Omental fat pad (tissue), 4 donors: Measurements from ENCODE around the gene TBC1D21. TPM values are rescaled to one million over a fixed set of nuclear protein-coding genes. Genes with fewer than 3 reads are reported as not detected.

ENCODE experiments used
- ATAC-seq: fragments of 150-250 bp; one replicate; pipeline ENCODE4 v1.9.1; 2016; ENCODE audit warnings: mild to moderate bottlenecking, moderate library complexity; ENCODE audit not compliant: low FRiP score
- DNase-seq: peaks from one replicate; pipeline ENCODE4 v3.0.0-alpha.2; 2019; ENCODE audit warnings: low spot score
- CTCF ChIP-seq, 3 donors: fragments of 450-650 bp; IDR thresholded peaks; one replicate each; pipeline ENCODE4 v1.5.1; 2016 to 2017; ENCODE audit warnings: antibody characterized with exemption in 3 of 3, mild to moderate bottlenecking in 3 of 3, moderate library complexity in 2 of 3
- total RNA-seq, 4 donors: library from RNA; depleted of rRNA; stranded (reverse); fragments of >200 nt; gene quantifications; one replicate each; pipeline ENCODE4 v1.1.0, GENCODE V29; 2016

The TBC1D21 gene
- total RNA-seq, 4 donors from 2014 or later = not detected

GRCh38 chr15:73897441-73898261, 24.3 kb downstream of the TBC1D21 start:
- no peak for TF ChIP-seq CTCF (IDR thresholded peaks at IDR 0.05)
- ATAC-seq (peak; percentile 29), DNase-seq (no peak)

GRCh38 chr15:73899197-73900094, 26.1 kb downstream of the TBC1D21 start:
- TF ChIP-seq CTCF (IDR thresholded peaks at IDR 0.05) = no peak
- ATAC-seq = no peak
- DNase-seq = no peak

- no peak for ATAC-seq
- TF ChIP-seq CTCF (IDR thresholded peaks at IDR 0.05) = no peak
- no peak for DNase-seq
Measured at GRCh38 chr15:73900095-73900712, 26.8 kb downstream of the TBC1D21 start.

- no peak for DNase-seq
- no peak for TF ChIP-seq CTCF (IDR thresholded peaks at IDR 0.05)
- no peak for ATAC-seq
Measured at GRCh38 chr15:73901126-73901810, 27.9 kb downstream of the TBC1D21 start.

- DNase-seq (no peak), ATAC-seq (no peak)
Measured at GRCh38 chr15:73902121-73903020, 29.0 kb downstream of the TBC1D21 start.

More at GRCh38 chr15:73902121-73903020, 29.0 kb downstream of the TBC1D21 start:
- TF ChIP-seq CTCF (IDR thresholded peaks at IDR 0.05) = no peak
